Measurements from ENCODE around the gene UPK1B. TPM values are rescaled to one million over a fixed set of nuclear protein-coding genes. Genes with fewer than 3 reads are reported as not detected.

UPK1B gene
- total and polyA plus RNA-seq, 9 of the 15 experiments (the other 6 are each of a cell fraction or from before 2014, with no cell fraction given): 0.22 to 1.2 (median 0.51) TPM

DNA sequence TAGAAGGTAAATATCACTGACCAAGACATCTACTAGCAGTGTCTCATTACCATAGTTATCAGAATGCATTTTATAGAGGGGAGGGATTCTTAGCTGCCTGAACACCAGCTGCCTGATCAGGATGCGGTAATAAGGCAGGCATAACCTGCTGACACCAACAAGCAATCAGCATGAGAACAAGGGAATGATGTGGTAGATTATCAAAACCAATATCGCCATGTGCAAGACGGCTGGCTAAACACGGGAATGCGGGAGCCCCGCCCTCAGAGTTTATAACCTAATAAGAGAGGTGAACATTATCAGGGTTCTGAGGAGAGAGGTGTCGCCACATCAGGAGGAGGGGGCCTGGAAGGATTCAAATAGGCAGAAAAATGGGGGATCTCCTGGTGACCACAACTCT lies 46.8 kb downstream of the UPK1B start:
- BruUV-seq (replicated peaks): no TSS peak

More for the DNA sequence above, 46.8 kb downstream of the UPK1B start:
- no peak overlapping the region for H3K27ac ChIP-seq (ENCODE audit: extremely low read depth, low read depth, low read length)
- no peaks in the 10 kb centered on the region; the same call in 1 of the 2 replicates for H4K20me1 ChIP-seq (replicated peaks; ENCODE audit: control insufficient read depth, insufficient read depth, low read length)
- ChIA-PET POLR2A (interaction anchor here (1.2 kb wide), 1 partner anchor 25 kb away, joined by 3 read pairs; no protein-coding TSS in a partner anchor), CTCF (ENCODE audit: low intra/inter-chr PET ratio) (no interaction called here)
- H2AFZ ChIP-seq (ENCODE audit: low read depth, low read length): no peak overlapping the region
- H3K9me3 ChIP-seq (replicated peaks; ENCODE audit: control insufficient read depth, insufficient read depth, low read depth, low read length): no peaks in the 10 kb centered on the region
- no peaks in the 10 kb centered on the region for H3K79me2 ChIP-seq (ENCODE audit: control insufficient read depth, insufficient read depth, low read length)
- H3K4me3 ChIP-seq: no peak overlapping the region
- no peak for FAIRE-seq
- H3K4me2 ChIP-seq (ENCODE audit: insufficient read depth, low read length): no peak overlapping the region
- intact Hi-C loops (cut with micrococcal nuclease) (no loop called here), in situ Hi-C loops (cut with MboI) (no loop called here)
- no peaks in the 10 kb centered on the region for H3K4me1 ChIP-seq (replicated peaks in 1 of 2; ENCODE audit: control insufficient read depth in 2 of 2, insufficient read depth in 2 of 2, low read length in 2 of 2)
- 80% methylated on average over 5 of the region's 7 CpGs for WGBS (ENCODE audit: insufficient coverage, low coverage, missing lambda C conversion rate)
- DNase-seq (ENCODE audit: extremely low read depth in 1 of 4, low spot score in 3 of 4): no peak
- peaks cover 47% of the 10 kb centered on the region for H3K36me3 ChIP-seq (ENCODE audit: control insufficient read depth, insufficient read depth, low read length)
- H3K27me3 ChIP-seq (ENCODE audit: control insufficient read depth in 2 of 2, insufficient read depth in 2 of 2, low read length in 2 of 2): no peaks in the 10 kb centered on the region
- TF ChIP-seq FOXK2 (conservative IDR thresholded peaks at IDR 0.05 in 1 of 2, IDR thresholded peaks at IDR 0.05 in 1 of 2; ENCODE audit: low read depth in 2 of 2) (no peak), MCM7 (IDR thresholded peaks at IDR 0.05) (no peak), E2F5 (CRISPR knock-in tag; IDR thresholded peaks at IDR 0.05) (no peak), SETDB1 (IDR thresholded peaks at IDR 0.05; ENCODE audit: low read length) (no peak), RBM14 (IDR thresholded peaks at IDR 0.05; ENCODE audit: borderline replicate concordance, insufficient read depth, low read depth, low read length) (no peak), ATF1 (CRISPR knock-in tag; IDR thresholded peaks at IDR 0.05) (no peak), ATF1 (tag; IDR thresholded peaks at IDR 0.05) (no peak), HEY1 (CRISPR knock-in tag; IDR thresholded peaks at IDR 0.05; ENCODE audit: borderline replicate concordance) (no peak), TCF7 (IDR thresholded peaks at IDR 0.05; ENCODE audit: borderline replicate concordance) (no peak), SMARCE1 (IDR thresholded peaks at IDR 0.05) (no peak), HDAC3 (IDR thresholded peaks at IDR 0.05; ENCODE audit: borderline replicate concordance, partially characterized antibody) (no peak), YY1 (IDR thresholded peaks at IDR 0.05; ENCODE audit: borderline replicate concordance in 1 of 3, control insufficient read depth in 1 of 3, extremely low read depth in 1 of 3, insufficient read depth in 3 of 3, insufficient read length in 1 of 3, insufficient replicate concordance in 2 of 3, low read depth in 1 of 3, low read length in 2 of 3) (no peak), CREB1 (IDR thresholded peaks at IDR 0.05) (no peak), CREB1 (CRISPR knock-in tag; IDR thresholded peaks at IDR 0.05) (no peak), IFI16 (CRISPR knock-in tag; IDR thresholded peaks at IDR 0.05) (no peak), ESRRA (IDR thresholded peaks at IDR 0.05; ENCODE audit: borderline replicate concordance, low read depth) (no peak)
- TF ChIP-seq, protein P1, sequence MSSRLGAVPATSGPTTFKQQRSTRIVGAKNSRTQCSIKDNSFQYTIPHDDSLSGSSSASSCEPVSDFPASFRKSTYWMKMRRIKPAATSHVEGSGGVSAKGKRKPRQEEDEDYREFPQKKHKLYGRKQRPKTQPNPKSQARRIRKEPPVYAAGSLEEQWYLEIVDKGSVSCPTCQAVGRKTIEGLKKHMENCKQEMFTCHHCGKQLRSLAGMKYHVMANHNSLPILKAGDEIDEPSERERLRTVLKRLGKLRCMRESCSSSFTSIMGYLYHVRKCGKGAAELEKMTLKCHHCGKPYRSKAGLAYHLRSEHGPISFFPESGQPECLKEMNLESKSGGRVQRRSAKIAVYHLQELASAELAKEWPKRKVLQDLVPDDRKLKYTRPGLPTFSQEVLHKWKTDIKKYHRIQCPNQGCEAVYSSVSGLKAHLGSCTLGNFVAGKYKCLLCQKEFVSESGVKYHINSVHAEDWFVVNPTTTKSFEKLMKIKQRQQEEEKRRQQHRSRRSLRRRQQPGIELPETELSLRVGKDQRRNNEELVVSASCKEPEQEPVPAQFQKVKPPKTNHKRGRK (tag; IDR thresholded peaks at IDR 0.05): no peak
- no peaks in the 10 kb centered on the region for H3K9me1 ChIP-seq (ENCODE audit: control insufficient read depth, insufficient read depth, low read length)
- no peak overlapping the region for H3K9ac ChIP-seq (ENCODE audit: insufficient read depth in 1 of 2, low read depth in 2 of 2, low read length in 2 of 2)
- ATAC-seq: no peak
